Thoracic aorta (tissue), 2 donors: ENCODE data around the gene TM4SF1. TPM values are rescaled to one million over a fixed set of nuclear protein-coding genes. Genes with fewer than 3 reads are reported as not detected.
A peak's percentile ranks its signal among the peaks of the same experiment; 100 is the strongest.

Source experiments
- ATAC-seq: fragments of 150-250 bp; one replicate; pipeline ENCODE4 v1.8.0; 2017; ENCODE audit warnings: low read depth; ENCODE audit not compliant: insufficient number of reproducible peaks, low FRiP score
- DNase-seq: peaks from one replicate; pipeline ENCODE4 v3.0.0-alpha.2; 2020; ENCODE audit warnings: low spot score
- H3K27ac ChIP-seq, 2 donors: fragments of 200-600 bp; sonication (generic); 1 replicate in 1 of 2; 2 replicates in 1 of 2; pipeline ENCODE4 v1.5.1; 2016; ENCODE audit warnings: mild to moderate bottlenecking in 2 of 2, moderate library complexity in 2 of 2
- H3K27me3 ChIP-seq: fragments of 200-600 bp; sonication (generic); replicated peaks from 2 replicates; pipeline ENCODE4 v1.6.0; 2016; ENCODE audit warnings: mild to moderate bottlenecking; ENCODE audit not compliant: insufficient read depth
- H3K36me3 ChIP-seq: fragments of 200-600 bp; sonication (generic); one replicate; pipeline ENCODE4 v1.5.1; 2016
- H3K4me1 ChIP-seq, 2 donors: fragments of 200-600 bp; sonication (generic); 1 replicate in 1 of 2; 2 replicates in 1 of 2; pipeline versions ENCODE4 v1.5.1 to v1.6.0; 2016; ENCODE audit warnings: low read depth in 2 of 2, mild to moderate bottlenecking in 1 of 2; ENCODE audit not compliant: control insufficient read depth in 1 of 2
- H3K4me3 ChIP-seq: fragments of 200-600 bp; sonication (generic); 2 replicates; pipeline ENCODE4 v1.5.1; 2016; ENCODE audit warnings: mild to moderate bottlenecking
- H3K9me3 ChIP-seq: fragments of 200-600 bp; sonication (generic); 2 replicates; pipeline ENCODE4 v1.5.1; 2016
- total RNA-seq, 2 donors: library from RNA; depleted of rRNA; stranded (reverse); fragments of >200 nt; gene quantifications; one replicate each; pipeline versions ENCODE4 v1.1.0 to v1.2.3, GENCODE V29; 2016
- TF ChIP-seq, protein P1 (sequence below): fragments of 200-600 bp; sonication (generic); IDR thresholded peaks from one replicate; pipeline ENCODE4 v1.5.1; 2019; ENCODE audit warnings: antibody characterized with exemption

Gene TM4SF1
- total RNA-seq, 2 donors from 2014 or later = 227 to 342 TPM

DNA sequence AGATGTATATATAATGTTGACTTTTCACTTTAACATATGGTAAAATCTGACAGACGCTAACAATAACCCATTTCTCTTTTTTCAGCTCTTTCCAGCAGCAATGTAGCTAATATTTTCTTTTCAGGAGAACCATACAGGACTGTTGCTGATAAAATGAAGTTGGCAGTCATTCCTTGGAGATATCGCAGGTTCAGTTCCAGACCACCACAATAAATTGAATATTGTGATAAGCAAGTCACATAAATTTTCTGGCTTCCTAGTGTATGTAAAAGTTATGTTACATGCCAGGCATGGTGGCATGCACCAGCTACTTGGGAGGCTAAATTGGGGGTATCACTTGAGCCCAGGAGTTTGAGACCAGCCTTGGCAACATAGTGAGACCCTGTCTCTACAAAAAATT, 31.9 kb upstream of the TM4SF1 start:
- H3K9me3 ChIP-seq = no peaks in the 10 kb centered on the region
- DNase-seq = no peak
- TF ChIP-seq, protein P1, sequence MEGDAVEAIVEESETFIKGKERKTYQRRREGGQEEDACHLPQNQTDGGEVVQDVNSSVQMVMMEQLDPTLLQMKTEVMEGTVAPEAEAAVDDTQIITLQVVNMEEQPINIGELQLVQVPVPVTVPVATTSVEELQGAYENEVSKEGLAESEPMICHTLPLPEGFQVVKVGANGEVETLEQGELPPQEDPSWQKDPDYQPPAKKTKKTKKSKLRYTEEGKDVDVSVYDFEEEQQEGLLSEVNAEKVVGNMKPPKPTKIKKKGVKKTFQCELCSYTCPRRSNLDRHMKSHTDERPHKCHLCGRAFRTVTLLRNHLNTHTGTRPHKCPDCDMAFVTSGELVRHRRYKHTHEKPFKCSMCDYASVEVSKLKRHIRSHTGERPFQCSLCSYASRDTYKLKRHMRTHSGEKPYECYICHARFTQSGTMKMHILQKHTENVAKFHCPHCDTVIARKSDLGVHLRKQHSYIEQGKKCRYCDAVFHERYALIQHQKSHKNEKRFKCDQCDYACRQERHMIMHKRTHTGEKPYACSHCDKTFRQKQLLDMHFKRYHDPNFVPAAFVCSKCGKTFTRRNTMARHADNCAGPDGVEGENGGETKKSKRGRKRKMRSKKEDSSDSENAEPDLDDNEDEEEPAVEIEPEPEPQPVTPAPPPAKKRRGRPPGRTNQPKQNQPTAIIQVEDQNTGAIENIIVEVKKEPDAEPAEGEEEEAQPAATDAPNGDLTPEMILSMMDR = no peak
- H3K27ac ChIP-seq = no peak overlapping the region
- H3K36me3 ChIP-seq = no peaks in the 10 kb centered on the region
- no peak overlapping the region for H3K4me3 ChIP-seq
- H3K4me1 ChIP-seq = peaks cover 2 to 16% of the 10 kb centered on the region in 2 donors
- ATAC-seq = no peak
- H3K27me3 ChIP-seq = no peaks in the 10 kb centered on the region

DNA sequence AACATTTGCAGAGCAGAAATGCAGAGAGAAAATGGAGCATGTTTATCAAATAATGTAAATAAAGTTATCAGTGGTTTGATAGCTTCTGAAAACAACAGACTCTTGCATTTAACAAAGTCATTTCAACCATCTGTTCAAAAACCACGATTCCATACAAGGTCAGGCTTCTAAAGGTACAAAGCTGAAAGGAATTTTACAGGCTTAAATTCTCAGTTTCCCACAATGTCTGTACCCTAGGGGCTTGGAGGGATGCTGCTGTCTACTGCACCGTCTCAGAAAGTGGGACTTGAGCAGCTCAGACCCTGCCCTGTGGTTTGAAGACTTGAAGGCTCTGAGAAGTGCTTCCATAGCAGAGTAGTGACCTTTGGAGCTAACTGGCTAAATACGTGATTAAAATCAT, 30.4 kb upstream of the TM4SF1 start:
- ATAC-seq (no peak), DNase-seq (no peak)
- Histone ChIP-seq H3K27ac (no peak overlapping the region), H3K36me3 (no peaks in the 10 kb centered on the region), H3K27me3 (no peaks in the 10 kb centered on the region), H3K4me1 (peaks cover 0 to 12% of the 10 kb centered on the region in 2 donors), H3K9me3 (no peaks in the 10 kb centered on the region), H3K4me3 (no peak overlapping the region)
- TF ChIP-seq, protein P1 = no peak

GRCh38 chr3:149406244-149406752, 28.8 kb upstream of the TM4SF1 start:
- H3K27ac ChIP-seq = no peak overlapping the region
- peaks cover 0 to 18% of the 10 kb centered on the region in 2 donors for H3K4me1 ChIP-seq
- DNase-seq (no peak), ATAC-seq (no peak)
- H3K27me3 ChIP-seq = no peaks in the 10 kb centered on the region
- no peak overlapping the region for H3K4me3 ChIP-seq
- H3K36me3 ChIP-seq = no peaks in the 10 kb centered on the region
- no peaks in the 10 kb centered on the region for H3K9me3 ChIP-seq
- TF ChIP-seq, protein P1 = no peak

DNA sequence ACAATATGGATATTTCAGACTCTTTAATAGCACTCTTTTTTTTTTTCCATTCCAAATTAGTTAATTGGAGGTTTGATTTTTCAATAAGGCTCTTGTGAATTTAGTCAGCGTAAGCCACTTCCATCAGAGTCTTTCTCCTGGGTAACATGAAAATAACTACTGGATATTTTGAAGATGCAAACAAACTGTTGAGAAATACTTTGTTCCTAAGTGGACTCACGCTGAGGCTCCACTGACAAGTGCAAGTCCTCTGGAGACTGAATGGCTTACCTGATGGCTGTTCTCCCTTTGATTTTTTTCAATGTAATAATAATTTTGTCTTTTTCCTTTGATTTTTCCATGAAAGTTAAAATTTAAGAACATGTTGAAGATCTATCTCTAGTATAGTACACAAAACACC, 26.0 kb upstream of the TM4SF1 start:
- H3K36me3 ChIP-seq = no peaks in the 10 kb centered on the region
- DNase-seq (no peak), ATAC-seq (no peak)
- no peaks in the 10 kb centered on the region for H3K9me3 ChIP-seq
- TF ChIP-seq, protein P1 = no peak
- H3K4me3 ChIP-seq = no peak overlapping the region
- peaks cover 0 to 22% of the 10 kb centered on the region in 2 donors for H3K4me1 ChIP-seq
- no peak overlapping the region for H3K27ac ChIP-seq
- H3K27me3 ChIP-seq = no peaks in the 10 kb centered on the region

- Histone ChIP-seq H3K4me1 (peaks cover 0 to 16% of the 10 kb centered on the region in 2 donors), H3K27me3 (no peaks in the 10 kb centered on the region), H3K36me3 (no peaks in the 10 kb centered on the region), H3K4me3 (no peak overlapping the region), H3K9me3 (no peaks in the 10 kb centered on the region), H3K27ac (peak overlapping the region; percentile 79 to 82)
- TF ChIP-seq, protein P1 = no peak
- ATAC-seq (no peak), DNase-seq (no peak)
Measured at GRCh38 chr3:149402481-149402880, 25.0 kb upstream of the TM4SF1 start.
